Suprapubic skin (tissue), 4 donors: ENCODE results near the gene DENND4B. TPM values are rescaled to one million over a fixed set of nuclear protein-coding genes. Genes with fewer than 3 reads are reported as not detected.
"Not testable (repeated sequence)": the region's sequence is repeated elsewhere in the genome, so short reads cannot be mapped to it uniquely, and the experiment has no call there.

Source experiments
- DNase-seq, 2 donors: peaks; one replicate each; pipeline ENCODE4 v3.0.0-alpha.2; 2019; ENCODE audit warnings: low spot score in 2 of 2
- H3K27ac ChIP-seq: fragments of 200-600 bp; sonication (generic); one replicate; pipeline ENCODE4 v1.5.1; 2019
- H3K27me3 ChIP-seq: fragments of 200-600 bp; sonication (generic); one replicate; pipeline ENCODE4 v1.5.1; 2019
- H3K36me3 ChIP-seq: fragments of 200-600 bp; sonication (generic); one replicate; pipeline ENCODE4 v1.5.1; 2019
- H3K4me1 ChIP-seq: fragments of 200-600 bp; sonication (generic); one replicate; pipeline ENCODE4 v1.5.1; 2019
- H3K4me3 ChIP-seq: fragments of 200-600 bp; sonication (generic); one replicate; pipeline ENCODE4 v1.5.1; 2019; ENCODE audit warnings: mild to moderate bottlenecking
- H3K9me3 ChIP-seq: fragments of 200-600 bp; sonication (generic); one replicate; pipeline ENCODE4 v1.5.1; 2019
- EP300 ChIP-seq: sonication (generic); formaldehyde crosslinking; IDR thresholded peaks from one replicate; pipeline ENCODE4 v1.6.1; 2017; ENCODE audit warnings: antibody characterized with exemption
- POLR2A ChIP-seq, 2 donors: fragments of 450-650 bp; IDR thresholded peaks; one replicate each; pipeline ENCODE4 v1.6.1; 2017; ENCODE audit warnings: antibody characterized with exemption in 2 of 2, mild to moderate bottlenecking in 2 of 2, moderate library complexity in 2 of 2
- POLR2AphosphoS5 ChIP-seq, 3 donors: sonication (generic); formaldehyde crosslinking; IDR thresholded peaks; one replicate each; pipeline ENCODE4 v1.6.1; 2017; ENCODE audit warnings: antibody characterized with exemption in 3 of 3
- WGBS: methylation state at CpG from one replicate; pipeline ENCODE4 v1.1.5; 2018; 5-methylcytosine and 5-hydroxymethylcytosine counted together
- total RNA-seq, 4 donors: library from RNA; depleted of rRNA; stranded (reverse); fragments of >200 nt; gene quantifications; one replicate each; pipeline ENCODE4 v1.1.0, GENCODE V29; 2016
- TF ChIP-seq, protein P1 (sequence below), 2 donors: fragments of 200-600 bp in 1 of 2; fragments of 450-650 bp in 1 of 2; sonication (generic) in 1 of 2; IDR thresholded peaks; one replicate each; pipeline ENCODE4 v1.5.1; 2016 to 2019; ENCODE audit warnings: antibody characterized with exemption in 2 of 2, mild to moderate bottlenecking in 1 of 2, moderate library complexity in 1 of 2

Gene DENND4B
- total RNA-seq, 4 donors from 2014 or later, result 20.0 to 45.1 (median 31.0) TPM

DNA sequence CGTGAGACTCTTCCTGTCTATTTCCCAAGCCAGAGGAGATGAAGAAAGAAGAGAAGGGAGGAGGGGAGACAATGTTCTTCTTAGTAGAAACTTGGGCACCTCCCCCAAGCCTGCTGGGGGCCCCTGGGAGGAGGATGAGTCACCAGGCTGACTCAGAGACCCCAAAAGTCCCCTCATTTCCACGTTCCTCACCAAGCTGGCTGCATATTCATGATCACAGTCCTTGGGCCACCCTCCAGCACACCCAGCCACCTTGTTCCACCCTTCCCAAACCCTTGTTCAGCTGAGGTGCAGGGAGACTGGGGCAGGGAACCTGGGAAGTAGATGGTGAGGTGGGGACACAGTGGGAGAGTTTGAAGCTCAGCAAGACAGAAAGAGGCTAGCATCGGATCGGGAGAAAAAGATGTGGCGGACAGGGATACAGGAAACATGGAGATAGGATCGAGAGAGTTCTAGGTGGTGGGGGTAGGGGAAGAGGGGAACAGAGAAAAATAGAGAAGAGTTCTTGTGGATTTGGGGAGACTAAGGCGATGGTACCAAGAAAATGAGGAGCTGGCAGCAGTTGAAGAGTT, 38.9 kb upstream of the DENND4B start:
- Histone ChIP-seq H3K27me3 (no peaks in the 10 kb centered on the region), H3K9me3 (no peaks in the 10 kb centered on the region), H3K27ac (peak overlapping the region; percentile 90), H3K4me1 (peaks cover 36% of the 10 kb centered on the region), H3K4me3 (peak overlapping the region; percentile 63), H3K36me3 (peaks cover 20% of the 10 kb centered on the region)
- DNase-seq, result peak; percentile 85 to 87
- TF ChIP-seq POLR2A (IDR thresholded peaks at IDR 0.05), result peak in 1 of 2 donors; percentile 49
- TF ChIP-seq EP300, result no peak
- peak in 1 of 3 donors; percentile 29 for TF ChIP-seq POLR2AphosphoS5 (IDR thresholded peaks at IDR 0.05)
- TF ChIP-seq, protein P1, sequence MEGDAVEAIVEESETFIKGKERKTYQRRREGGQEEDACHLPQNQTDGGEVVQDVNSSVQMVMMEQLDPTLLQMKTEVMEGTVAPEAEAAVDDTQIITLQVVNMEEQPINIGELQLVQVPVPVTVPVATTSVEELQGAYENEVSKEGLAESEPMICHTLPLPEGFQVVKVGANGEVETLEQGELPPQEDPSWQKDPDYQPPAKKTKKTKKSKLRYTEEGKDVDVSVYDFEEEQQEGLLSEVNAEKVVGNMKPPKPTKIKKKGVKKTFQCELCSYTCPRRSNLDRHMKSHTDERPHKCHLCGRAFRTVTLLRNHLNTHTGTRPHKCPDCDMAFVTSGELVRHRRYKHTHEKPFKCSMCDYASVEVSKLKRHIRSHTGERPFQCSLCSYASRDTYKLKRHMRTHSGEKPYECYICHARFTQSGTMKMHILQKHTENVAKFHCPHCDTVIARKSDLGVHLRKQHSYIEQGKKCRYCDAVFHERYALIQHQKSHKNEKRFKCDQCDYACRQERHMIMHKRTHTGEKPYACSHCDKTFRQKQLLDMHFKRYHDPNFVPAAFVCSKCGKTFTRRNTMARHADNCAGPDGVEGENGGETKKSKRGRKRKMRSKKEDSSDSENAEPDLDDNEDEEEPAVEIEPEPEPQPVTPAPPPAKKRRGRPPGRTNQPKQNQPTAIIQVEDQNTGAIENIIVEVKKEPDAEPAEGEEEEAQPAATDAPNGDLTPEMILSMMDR (IDR thresholded peaks at IDR 0.05), result no peak
- 10% methylated on average over 7 of the region's 7 CpGs for WGBS

DNA sequence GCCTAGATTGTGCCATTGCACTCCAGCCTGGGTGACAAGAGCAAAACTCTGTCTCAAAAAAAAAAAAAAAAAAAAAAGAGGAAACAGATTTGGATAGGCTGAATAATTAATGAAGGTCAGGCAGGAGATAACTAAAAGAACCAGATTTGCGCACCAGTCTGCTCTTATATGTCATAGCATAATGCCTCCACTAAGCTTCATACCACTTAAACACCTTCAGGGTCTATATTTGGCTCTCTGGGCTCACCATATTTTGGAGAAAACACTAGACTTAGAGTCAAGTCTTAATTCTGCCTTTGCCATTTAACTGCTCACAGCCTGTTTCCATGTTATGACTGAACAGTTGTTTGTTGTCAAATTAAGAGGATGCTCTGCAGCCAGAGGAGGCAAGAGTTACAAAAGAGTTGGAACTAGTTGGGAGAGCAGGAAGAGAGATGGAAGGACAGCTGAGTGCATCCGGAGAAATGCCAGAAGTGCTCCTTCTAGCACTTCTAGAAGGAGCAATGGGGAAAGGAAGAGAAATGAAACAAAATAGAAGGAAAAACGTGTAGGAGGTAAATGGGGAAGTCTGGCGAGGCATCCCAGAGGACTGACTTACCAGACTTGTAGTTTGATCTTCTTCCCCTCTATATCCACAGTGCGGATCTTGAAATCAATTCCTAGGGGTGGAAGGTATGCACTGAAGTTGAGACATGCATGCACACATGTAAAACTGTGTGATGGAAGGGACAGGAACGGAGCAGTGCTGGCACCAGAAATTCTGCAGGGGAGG, 37.8 kb upstream of the DENND4B start:
- no peak for TF ChIP-seq POLR2A (IDR thresholded peaks at IDR 0.05)
- TF ChIP-seq EP300, result no peak
- no peak for TF ChIP-seq POLR2AphosphoS5 (IDR thresholded peaks at IDR 0.05)
- TF ChIP-seq, protein P1 (IDR thresholded peaks at IDR 0.05), result no peak
- Histone ChIP-seq H3K9me3 (no peaks in the 10 kb centered on the region), H3K27ac (peak overlapping the region; percentile 90), H3K4me1 (peaks cover 29% of the 10 kb centered on the region), H3K36me3 (peaks cover 20% of the 10 kb centered on the region), H3K27me3 (no peaks in the 10 kb centered on the region), H3K4me3 (peak overlapping the region; percentile 63)
- no peak for DNase-seq
- WGBS, result 54% methylated on average over 6 of the region's 6 CpGs

DNA sequence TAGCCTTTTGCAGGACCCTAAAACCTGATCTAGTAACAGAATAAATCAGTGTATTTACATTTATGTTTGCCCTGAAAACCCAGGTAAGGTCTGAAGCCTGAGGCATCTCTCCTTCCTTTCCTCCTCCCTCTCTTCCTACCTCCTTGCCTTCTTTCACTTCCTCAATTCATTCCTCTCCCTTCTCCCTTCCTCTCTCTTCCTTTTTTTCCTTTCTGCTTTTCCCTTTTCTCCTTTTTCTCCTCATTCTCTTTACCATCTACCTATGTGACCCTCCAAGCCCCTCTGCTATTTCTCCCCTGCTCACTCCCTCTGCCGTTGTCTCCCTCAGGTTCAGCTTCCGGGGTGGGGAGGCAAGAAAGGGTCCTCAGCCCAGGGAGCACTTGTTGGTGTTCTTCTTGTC, 35.2 kb upstream of the DENND4B start:
- H3K4me3 ChIP-seq, DNase-seq, H3K9me3 ChIP-seq, H3K27ac ChIP-seq, H3K27me3 ChIP-seq: not testable (repeated sequence)
- WGBS, result 82% methylated on average over 2 of the region's 2 CpGs
- Histone ChIP-seq H3K36me3 (peaks cover 20% of the 10 kb centered on the region), H3K4me1 (peaks cover 34% of the 10 kb centered on the region)

DNA sequence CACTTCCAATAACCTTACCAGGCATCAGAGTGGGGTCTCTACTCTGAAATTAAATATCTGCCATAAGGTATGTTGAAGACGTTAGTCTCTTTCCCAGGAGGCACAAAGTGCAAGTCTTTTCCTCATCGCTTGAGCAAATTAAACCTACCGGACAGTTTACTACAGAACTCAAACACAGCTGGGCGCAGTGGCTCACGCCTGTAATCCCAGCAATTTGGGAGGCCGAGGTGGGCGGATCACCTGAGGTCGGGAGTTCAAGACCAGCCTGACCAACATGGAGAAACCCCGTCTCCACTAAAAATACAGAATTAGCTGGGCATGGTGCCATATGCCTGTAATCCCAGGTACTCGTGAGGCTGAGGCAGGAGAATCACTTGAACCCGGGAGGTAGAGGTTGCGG, 32.6 kb upstream of the DENND4B start:
- DNase-seq, result peak in 1 of 2 donors; percentile 31
- H3K4me1 ChIP-seq, result peaks cover 22% of the 10 kb centered on the region
- WGBS, result 93% methylated on average over 12 of the region's 12 CpGs
- not testable (repeated sequence) for H3K4me3 ChIP-seq, H3K27me3 ChIP-seq, H3K9me3 ChIP-seq, H3K27ac ChIP-seq
- H3K36me3 ChIP-seq, result peaks cover 31% of the 10 kb centered on the region

DNA sequence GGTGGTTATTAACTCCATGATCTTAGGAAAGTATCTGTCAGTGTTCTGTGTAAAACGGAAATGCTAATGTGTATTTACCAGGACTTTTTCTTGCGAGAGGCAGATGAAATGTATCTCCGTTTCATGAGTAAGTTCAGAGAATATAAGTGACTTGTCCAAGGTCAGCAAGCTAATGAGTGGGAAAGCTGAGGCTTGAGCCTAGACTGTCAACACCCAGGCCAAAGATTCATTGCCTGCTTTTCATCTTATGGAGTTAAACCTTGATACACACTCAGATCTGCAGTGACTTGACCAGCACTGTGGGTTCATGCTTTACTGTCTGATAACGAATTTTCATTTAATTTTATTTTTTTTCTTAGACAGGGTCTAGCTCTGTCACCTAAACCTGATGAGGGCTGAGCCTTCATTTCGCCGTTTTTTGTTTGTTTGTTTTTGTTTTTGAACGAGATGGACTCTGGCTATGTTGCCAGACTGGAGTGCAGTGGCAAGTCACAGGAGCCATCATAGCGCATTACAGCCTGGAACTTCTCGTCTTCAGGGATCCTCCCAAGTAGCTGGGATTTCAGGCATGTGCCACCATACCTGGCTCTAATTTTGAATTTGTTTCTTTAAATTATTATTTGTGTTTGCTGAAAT, 31.9 kb upstream of the DENND4B start:
- Histone ChIP-seq H3K36me3 (peaks cover 38% of the 10 kb centered on the region), H3K9me3 (no peaks in the 10 kb centered on the region)
- WGBS, result 64% methylated on average over 9 of the region's 9 CpGs

More for the DNA sequence above, 31.9 kb upstream of the DENND4B start:
- Histone ChIP-seq H3K4me1 (peaks cover 21% of the 10 kb centered on the region), H3K27ac (no peak overlapping the region), H3K27me3 (no peaks in the 10 kb centered on the region), H3K4me3 (peak overlapping the region; percentile 75)
- TF ChIP-seq POLR2AphosphoS5 (IDR thresholded peaks at IDR 0.05), result no peak
- TF ChIP-seq POLR2A (IDR thresholded peaks at IDR 0.05), result no peak
- no peak for TF ChIP-seq EP300
- TF ChIP-seq, protein P1 (IDR thresholded peaks at IDR 0.05), result no peak
- DNase-seq, result no peak
